Activated naive CD4-positive, alpha-beta T cell treated with anti-CD3 and anti-CD28 coated beads, Interleukin-2, amount 50 U/mL, for 24 hours (primary cell): ENCODE data around the gene CCL22.

ENCODE experiments used
- H3K27ac Mint-ChIP-seq: one replicate; pipeline ENCODE4 v1.8.0; 2021; ENCODE audit warnings: mild to moderate bottlenecking, mixed read lengths
- H3K27me3 Mint-ChIP-seq: one replicate; pipeline ENCODE4 v1.8.0; 2021; ENCODE audit warnings: mixed read lengths
- H3K36me3 Mint-ChIP-seq: one replicate; pipeline ENCODE4 v1.8.0; 2021; ENCODE audit warnings: mixed read lengths
- H3K4me1 Mint-ChIP-seq: one replicate; pipeline ENCODE4 v1.8.0; 2021; ENCODE audit warnings: mixed read lengths
- H3K4me3 Mint-ChIP-seq: one replicate; pipeline ENCODE4 v1.8.0; 2021; ENCODE audit warnings: mild to moderate bottlenecking, mixed read lengths
- H3K9me3 Mint-ChIP-seq: one replicate; pipeline ENCODE4 v1.8.0; 2021; ENCODE audit warnings: mixed read lengths

CCL22 gene

GRCh38 chr16:57380671-57381462 is 22.3 kb downstream of the CCL22 start:
- peaks cover 12% of the 10 kb centered on the region for H3K4me1 Mint-ChIP-seq
- no peaks in the 10 kb centered on the region for H3K9me3 Mint-ChIP-seq
- no peaks in the 10 kb centered on the region for H3K36me3 Mint-ChIP-seq
- H3K27ac Mint-ChIP-seq, result no peak overlapping the region
- H3K4me3 Mint-ChIP-seq, result no peak overlapping the region
- no peaks in the 10 kb centered on the region for H3K27me3 Mint-ChIP-seq

- Mint-ChIP-seq H3K36me3 (no peaks in the 10 kb centered on the region), H3K4me1 (peaks cover 12% of the 10 kb centered on the region), H3K27ac (no peak overlapping the region), H3K9me3 (no peaks in the 10 kb centered on the region), H3K4me3 (no peak overlapping the region), H3K27me3 (no peaks in the 10 kb centered on the region)
These were observed 23.4 kb downstream of the CCL22 start for GRCh38 chr16:57381791-57382534.

GRCh38 chr16:57382535-57383275 is 24.1 kb downstream of the CCL22 start:
- H3K27ac Mint-ChIP-seq, result no peak overlapping the region

GRCh38 chr16:57383276-57384247 is 25.0 kb downstream of the CCL22 start:
- Mint-ChIP-seq H3K36me3 (no peaks in the 10 kb centered on the region), H3K27me3 (no peaks in the 10 kb centered on the region), H3K27ac (no peak overlapping the region), H3K9me3 (no peaks in the 10 kb centered on the region), H3K4me1 (peaks cover 4% of the 10 kb centered on the region), H3K4me3 (no peak overlapping the region)

More at GRCh38 chr16:57382535-57383275, 24.1 kb downstream of the CCL22 start:
- Mint-ChIP-seq H3K4me3 (no peak overlapping the region), H3K36me3 (no peaks in the 10 kb centered on the region), H3K4me1 (peaks cover 7% of the 10 kb centered on the region), H3K9me3 (no peaks in the 10 kb centered on the region), H3K27me3 (no peaks in the 10 kb centered on the region)

- Mint-ChIP-seq H3K27ac (no peak overlapping the region), H3K36me3 (no peaks in the 10 kb centered on the region), H3K27me3 (no peaks in the 10 kb centered on the region)
These were observed 25.9 kb downstream of the CCL22 start for GRCh38 chr16:57384248-57385070.

GRCh38 chr16:57385083-57385482 is 26.5 kb downstream of the CCL22 start:
- H3K27ac Mint-ChIP-seq, result no peak overlapping the region
- H3K4me1 Mint-ChIP-seq, result peaks cover 4% of the 10 kb centered on the region
- H3K4me3 Mint-ChIP-seq, result no peak overlapping the region
- H3K9me3 Mint-ChIP-seq, result no peaks in the 10 kb centered on the region
- no peaks in the 10 kb centered on the region for H3K36me3 Mint-ChIP-seq
- H3K27me3 Mint-ChIP-seq, result no peaks in the 10 kb centered on the region

More at GRCh38 chr16:57384248-57385070, 25.9 kb downstream of the CCL22 start:
- Mint-ChIP-seq H3K4me1 (peaks cover 4% of the 10 kb centered on the region), H3K9me3 (no peaks in the 10 kb centered on the region), H3K4me3 (no peak overlapping the region)

- Mint-ChIP-seq H3K4me3 (no peak overlapping the region), H3K36me3 (no peaks in the 10 kb centered on the region), H3K27ac (no peak overlapping the region), H3K9me3 (no peaks in the 10 kb centered on the region), H3K4me1 (no peaks in the 10 kb centered on the region), H3K27me3 (no peaks in the 10 kb centered on the region)
These were observed 27.9 kb downstream of the CCL22 start for GRCh38 chr16:57386381-57386951.

- Mint-ChIP-seq H3K9me3 (no peaks in the 10 kb centered on the region), H3K4me1 (no peaks in the 10 kb centered on the region), H3K4me3 (no peak overlapping the region), H3K36me3 (no peaks in the 10 kb centered on the region), H3K27ac (no peak overlapping the region), H3K27me3 (no peaks in the 10 kb centered on the region)
These were observed 29.2 kb downstream of the CCL22 start for GRCh38 chr16:57387598-57388354.

GRCh38 chr16:57388359-57389086 is 29.9 kb downstream of the CCL22 start:
- Mint-ChIP-seq H3K27me3 (no peaks in the 10 kb centered on the region), H3K36me3 (no peaks in the 10 kb centered on the region), H3K9me3 (no peaks in the 10 kb centered on the region), H3K4me3 (no peak overlapping the region), H3K27ac (no peak overlapping the region), H3K4me1 (no peaks in the 10 kb centered on the region)

- Mint-ChIP-seq H3K27me3 (no peaks in the 10 kb centered on the region), H3K4me1 (no peaks in the 10 kb centered on the region), H3K9me3 (no peaks in the 10 kb centered on the region), H3K27ac (no peak overlapping the region), H3K4me3 (no peak overlapping the region), H3K36me3 (no peaks in the 10 kb centered on the region)
These were observed 30.5 kb downstream of the CCL22 start for GRCh38 chr16:57389087-57389468.

- Mint-ChIP-seq H3K36me3 (no peaks in the 10 kb centered on the region), H3K27ac (no peak overlapping the region), H3K9me3 (no peaks in the 10 kb centered on the region), H3K4me1 (no peaks in the 10 kb centered on the region), H3K4me3 (no peak overlapping the region), H3K27me3 (no peaks in the 10 kb centered on the region)
These were observed 32.2 kb downstream of the CCL22 start for GRCh38 chr16:57390636-57391295.

GRCh38 chr16:57391300-57391699 is 32.7 kb downstream of the CCL22 start:
- H3K4me1 Mint-ChIP-seq, result no peaks in the 10 kb centered on the region
- no peaks in the 10 kb centered on the region for H3K9me3 Mint-ChIP-seq
- no peaks in the 10 kb centered on the region for H3K27me3 Mint-ChIP-seq
- no peaks in the 10 kb centered on the region for H3K36me3 Mint-ChIP-seq
- no peak overlapping the region for H3K27ac Mint-ChIP-seq
- H3K4me3 Mint-ChIP-seq, result no peak overlapping the region
